IPS DF 6.9 (cell line): ENCODE results near the gene RASSF10.

Experiments used
- DNase-seq: peaks from one replicate; pipeline ENCODE4 v3.0.0-alpha.2; 2013; ENCODE audit warnings: low read depth, low spot score
- H3K27ac ChIP-seq: one replicate; pipeline ENCODE4 v1.5.1; 2013; ENCODE audit warnings: low read length, control low read depth
- H3K27me3 ChIP-seq: 2 replicates; pipeline ENCODE4 v1.6.1; 2013; ENCODE audit warnings: mild to moderate bottlenecking, low read length; ENCODE audit not compliant: control insufficient read depth, insufficient read depth
- H3K36me3 ChIP-seq: 2 replicates; pipeline ENCODE4 v1.6.1; 2013; ENCODE audit warnings: low read length; ENCODE audit not compliant: control insufficient read depth, insufficient read depth
- H3K4me1 ChIP-seq: 2 replicates; pipeline ENCODE4 v1.6.1; 2013; ENCODE audit warnings: low read length; ENCODE audit not compliant: control insufficient read depth, insufficient read depth
- H3K4me3 ChIP-seq: 2 replicates; pipeline ENCODE4 v1.5.1; 2013; ENCODE audit warnings: mild to moderate bottlenecking, low read length
- H3K9me3 ChIP-seq: 2 replicates; pipeline ENCODE4 v1.6.1; 2013; ENCODE audit warnings: low read length, inconsistent platforms; ENCODE audit not compliant: control insufficient read depth, insufficient read depth
- WGBS: extraction: QIAGEN DNeasy Blood & Tissue Kit; methylation state at CpG from one replicate; pipeline ENCODE4 v1.1.7; 2013; ENCODE audit warnings: mixed read lengths, missing lambda C conversion rate; ENCODE audit not compliant: insufficient read length, insufficient coverage; 5-methylcytosine and 5-hydroxymethylcytosine counted together

Gene RASSF10

DNA sequence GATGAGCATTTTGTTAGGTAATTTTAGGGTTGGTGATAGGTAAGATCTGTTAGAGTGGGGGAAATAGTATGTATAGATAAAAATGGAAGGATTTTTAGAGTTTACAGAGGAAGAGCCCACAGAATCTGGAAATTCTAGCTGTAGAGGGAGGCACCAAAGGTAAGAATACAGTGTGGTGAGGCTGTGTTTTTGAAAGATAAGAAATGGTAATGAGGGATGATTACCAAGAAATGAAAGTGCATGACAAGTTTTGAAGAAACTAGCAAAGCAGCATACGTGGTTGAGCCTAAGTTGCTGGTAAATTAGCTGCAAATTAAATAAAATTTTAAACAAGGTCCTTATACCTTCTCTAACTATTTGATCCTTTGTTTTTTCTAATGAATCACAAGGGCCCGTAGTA is 14.6 kb upstream of the RASSF10 start:
- Histone ChIP-seq H3K36me3 (no peaks in the 10 kb centered on the region), H3K4me3 (no peak overlapping the region), H3K4me1 (no peaks in the 10 kb centered on the region), H3K9me3 (no peaks in the 10 kb centered on the region), H3K27me3 (no peaks in the 10 kb centered on the region), H3K27ac (no peak overlapping the region)
- no peak for DNase-seq
- WGBS, result no CpG with 5 or more reads among the region's 2 CpGs

DNA sequence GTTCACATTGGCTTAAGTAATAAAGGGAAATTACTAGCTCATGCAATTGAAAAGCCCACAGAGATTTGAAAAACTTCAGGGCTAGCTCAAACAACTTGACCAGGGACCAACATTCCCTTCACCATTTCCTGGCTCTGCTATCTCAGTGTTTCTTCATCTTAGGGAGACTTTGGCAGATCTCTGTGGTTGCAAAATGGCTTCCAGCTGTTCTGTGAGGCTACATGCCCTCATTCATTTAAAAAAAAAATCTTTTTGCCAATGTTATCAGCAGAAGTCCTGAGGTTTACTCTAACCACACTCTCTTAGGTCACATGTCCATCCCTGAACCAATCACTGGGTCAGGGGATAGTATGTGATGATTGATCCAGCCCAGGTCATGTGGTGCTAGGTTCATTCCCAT is 13.9 kb upstream of the RASSF10 start:
- Histone ChIP-seq H3K4me1 (no peaks in the 10 kb centered on the region), H3K4me3 (no peak overlapping the region), H3K9me3 (no peaks in the 10 kb centered on the region), H3K27ac (no peak overlapping the region), H3K27me3 (no peaks in the 10 kb centered on the region), H3K36me3 (no peaks in the 10 kb centered on the region)
- DNase-seq, result no peak

DNA sequence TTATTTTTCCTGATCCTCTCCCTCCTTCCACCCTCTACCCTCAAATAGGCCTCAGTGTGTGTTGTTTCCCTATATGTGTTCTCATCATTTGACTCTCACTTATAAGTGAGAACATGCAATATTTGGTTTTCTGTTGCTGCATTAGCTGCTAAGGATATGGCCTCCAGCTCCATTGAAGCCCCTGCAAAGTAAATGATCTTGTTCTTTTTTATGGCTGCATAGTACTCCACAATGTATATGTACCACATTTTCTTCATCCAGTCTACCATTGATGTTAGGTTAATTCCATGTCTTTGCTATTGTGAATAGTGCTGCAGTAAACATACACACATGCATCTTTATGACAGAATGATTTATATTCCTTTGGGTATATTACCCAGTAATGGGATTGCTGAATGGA is 13.3 kb upstream of the RASSF10 start:
- H3K4me1 ChIP-seq, result 0 out of 2 replicates have a peak, but pooled peaks cover 2% of the 10 kb centered on the region
- DNase-seq, result no peak

DNA sequence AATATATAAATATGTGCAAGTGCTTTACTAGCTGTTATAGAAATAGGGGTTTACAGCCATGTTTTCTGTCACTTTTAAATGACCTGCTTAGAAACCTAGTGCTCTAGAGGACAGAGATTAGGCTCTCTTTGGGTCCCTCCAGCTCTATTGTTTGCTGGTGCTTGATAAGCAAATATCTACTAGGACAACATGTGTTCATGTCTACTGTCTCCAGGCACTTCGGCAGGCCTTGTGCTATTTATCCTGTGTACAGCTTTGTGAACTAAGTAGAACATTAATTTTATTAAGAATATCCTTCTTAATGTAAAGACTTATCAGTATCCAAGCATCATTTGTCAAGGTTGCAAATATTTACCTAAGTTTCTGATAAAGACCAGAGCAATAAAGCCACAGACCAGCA is 11.9 kb upstream of the RASSF10 start:
- WGBS, result no CpG with 5 or more reads among the region's 1 CpG
- no peak overlapping the region for H3K4me3 ChIP-seq
- H3K27me3 ChIP-seq, result no peaks in the 10 kb centered on the region
- DNase-seq, result no peak
- no peaks in the 10 kb centered on the region for H3K36me3 ChIP-seq
- 0 out of 2 replicates have a peak, but pooled peaks cover 2% of the 10 kb centered on the region for H3K4me1 ChIP-seq
- H3K27ac ChIP-seq, result no peak overlapping the region
- no peaks in the 10 kb centered on the region for H3K9me3 ChIP-seq

More for the DNA sequence above, 13.3 kb upstream of the RASSF10 start:
- H3K27ac ChIP-seq, result no peak overlapping the region
- no peaks in the 10 kb centered on the region for H3K9me3 ChIP-seq
- H3K27me3 ChIP-seq, result no peaks in the 10 kb centered on the region
- no peak overlapping the region for H3K4me3 ChIP-seq
- no peaks in the 10 kb centered on the region for H3K36me3 ChIP-seq

DNA sequence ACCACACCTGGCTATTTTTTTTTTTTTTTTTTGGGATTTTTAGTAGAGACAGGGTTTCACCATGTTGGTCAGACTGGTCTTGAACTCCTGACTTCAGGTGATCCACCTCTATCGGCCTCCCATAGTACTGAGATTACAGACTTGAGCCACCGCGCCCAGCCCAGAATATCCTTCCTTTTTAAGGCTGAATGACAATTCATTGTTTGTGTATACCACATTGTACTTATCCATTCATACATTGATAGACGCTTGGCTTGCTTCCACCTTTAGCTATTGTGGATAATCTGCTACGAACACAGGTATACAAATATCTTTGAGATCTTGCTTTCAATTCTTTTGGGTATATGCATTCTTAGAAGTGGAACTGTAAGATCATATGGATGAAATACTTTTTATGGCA is 10.8 kb upstream of the RASSF10 start:
- no peak overlapping the region for H3K4me3 ChIP-seq
- no peak for DNase-seq
- H3K36me3 ChIP-seq, result no peaks in the 10 kb centered on the region
- H3K4me1 ChIP-seq, result 0 out of 2 replicates have a peak, but pooled peaks cover 2% of the 10 kb centered on the region
- no CpG with 5 or more reads among the region's 5 CpGs for WGBS
- H3K9me3 ChIP-seq, result no peaks in the 10 kb centered on the region
- H3K27ac ChIP-seq, result no peak overlapping the region
- no peaks in the 10 kb centered on the region for H3K27me3 ChIP-seq

DNA sequence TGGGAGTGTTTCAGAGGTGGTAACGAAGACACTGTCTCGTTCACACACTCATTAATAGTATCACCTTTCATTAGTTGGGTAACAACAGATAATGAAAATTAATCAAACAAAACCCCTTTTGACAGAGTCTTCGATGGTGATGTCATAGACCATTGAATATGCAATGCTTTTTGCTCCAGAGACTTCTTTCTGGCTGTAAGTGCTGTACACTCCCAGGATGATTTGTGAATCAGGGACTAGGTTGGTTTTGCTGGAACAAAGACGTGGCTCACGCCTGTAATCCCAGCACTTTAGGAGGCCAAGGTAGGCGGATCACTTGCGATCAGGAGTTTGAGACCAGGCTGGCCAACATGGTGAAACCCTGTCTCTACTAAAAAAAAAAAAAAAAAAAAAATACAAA is 9.5 kb upstream of the RASSF10 start:
- H3K9me3 ChIP-seq, result no peaks in the 10 kb centered on the region
- WGBS, result no CpG with 5 or more reads among the region's 7 CpGs
- no peak overlapping the region for H3K27ac ChIP-seq
- DNase-seq, result no peak
- 0 out of 2 replicates have a peak, but pooled peaks cover 2% of the 10 kb centered on the region for H3K4me1 ChIP-seq
- no peaks in the 10 kb centered on the region for H3K36me3 ChIP-seq
- H3K4me3 ChIP-seq, result no peak overlapping the region
- H3K27me3 ChIP-seq, result no peaks in the 10 kb centered on the region

DNA sequence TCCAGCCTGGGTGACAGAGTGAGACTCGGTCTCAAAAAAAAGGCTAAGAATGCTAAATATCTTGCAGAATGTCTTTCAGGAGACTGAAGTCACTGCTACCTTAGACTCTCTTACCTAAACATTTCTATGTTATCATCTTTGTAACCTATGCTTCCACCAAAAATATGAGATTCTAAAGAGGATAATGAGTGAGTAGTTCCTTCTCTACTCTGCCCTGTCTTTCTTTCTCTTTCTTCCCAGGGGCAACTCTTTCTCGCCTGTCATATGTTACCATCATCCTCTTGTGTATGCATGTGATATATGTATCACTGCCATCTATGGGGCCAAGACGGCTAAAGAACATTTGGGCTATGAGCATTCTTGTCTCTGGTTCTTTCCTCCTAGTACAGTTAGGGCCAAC is 9.0 kb upstream of the RASSF10 start:
- H3K27ac ChIP-seq, result no peak overlapping the region
- no peaks in the 10 kb centered on the region for H3K9me3 ChIP-seq
- H3K4me3 ChIP-seq, result no peak overlapping the region
- 0 out of 2 replicates have a peak, but pooled peaks cover 2% of the 10 kb centered on the region for H3K4me1 ChIP-seq
- DNase-seq, result no peak
- no CpG with 5 or more reads among the region's 3 CpGs for WGBS
- H3K27me3 ChIP-seq, result no peaks in the 10 kb centered on the region
- no peaks in the 10 kb centered on the region for H3K36me3 ChIP-seq

DNA sequence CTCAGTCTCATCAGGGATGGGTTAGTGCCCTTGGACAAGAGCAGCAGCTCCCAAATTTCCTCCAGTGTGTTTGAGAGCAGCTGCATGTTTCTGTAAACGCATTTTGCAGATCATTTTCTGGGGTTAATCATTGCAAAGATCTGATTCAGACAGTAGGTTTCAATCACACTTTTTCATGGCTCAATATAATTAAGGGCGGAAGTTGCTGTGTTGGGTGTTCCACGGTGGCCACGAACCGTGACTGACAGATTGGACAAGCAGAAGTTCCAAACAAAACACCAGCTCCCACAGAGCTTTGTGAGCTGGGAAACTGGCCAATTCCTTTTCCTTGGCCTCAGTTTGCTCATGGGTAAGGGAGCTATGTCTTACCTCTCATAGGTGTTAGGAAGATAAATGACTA is 8.4 kb upstream of the RASSF10 start:
- Histone ChIP-seq H3K4me1 (0 out of 2 replicates have a peak, but pooled peaks cover 2% of the 10 kb centered on the region), H3K27me3 (no peaks in the 10 kb centered on the region), H3K27ac (no peak overlapping the region), H3K4me3 (no peak overlapping the region), H3K36me3 (no peaks in the 10 kb centered on the region), H3K9me3 (no peaks in the 10 kb centered on the region)
- WGBS, result no CpG with 5 or more reads among the region's 5 CpGs
- DNase-seq, result no peak

DNA sequence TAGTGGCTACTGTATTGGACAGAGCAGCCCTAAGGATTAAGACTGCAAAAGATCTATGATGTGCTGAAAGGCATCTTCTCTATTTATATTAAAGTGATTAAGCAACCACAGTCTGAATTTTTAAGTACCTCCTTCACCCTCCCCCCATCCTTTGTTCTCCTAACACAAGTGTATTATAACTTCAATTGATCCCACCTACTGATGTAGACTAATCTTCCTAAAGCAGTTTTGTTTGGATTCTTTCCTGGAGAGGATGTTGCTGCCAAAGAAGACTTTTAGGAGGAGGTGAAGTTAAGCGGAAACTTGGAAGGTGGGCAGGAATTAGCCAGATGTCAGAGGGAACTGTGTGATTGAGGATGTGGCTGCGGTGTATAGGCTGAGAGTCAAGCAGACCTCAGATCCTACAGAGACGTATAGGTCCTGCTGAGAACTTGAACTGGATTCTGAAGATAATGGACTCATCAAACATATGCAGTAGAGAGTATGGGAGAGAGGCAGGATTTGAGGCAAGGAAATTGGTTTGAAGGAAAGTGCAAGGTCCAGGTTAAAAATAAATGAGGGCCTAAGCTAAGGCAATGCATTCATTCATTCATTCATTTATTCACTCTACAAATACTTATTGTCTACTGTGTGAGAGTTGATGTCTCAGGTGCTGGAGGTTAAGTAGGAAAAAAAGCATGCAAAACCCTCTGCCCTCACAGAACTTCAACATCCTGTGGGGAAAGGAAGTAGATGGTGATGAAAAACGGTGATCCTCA is 5.2 kb upstream of the RASSF10 start:
- no peaks in the 10 kb centered on the region; the same call in 1 of the 2 replicates for H3K27me3 ChIP-seq
- 0 out of 2 replicates have a peak, but pooled peaks cover 2% of the 10 kb centered on the region for H3K4me1 ChIP-seq
- no CpG with 5 or more reads among the region's 4 CpGs for WGBS
- H3K36me3 ChIP-seq, result no peaks in the 10 kb centered on the region
- no peak for DNase-seq
- H3K27ac ChIP-seq, result no peak overlapping the region
- H3K4me3 ChIP-seq, result no peak overlapping the region
- no peaks in the 10 kb centered on the region for H3K9me3 ChIP-seq

DNA sequence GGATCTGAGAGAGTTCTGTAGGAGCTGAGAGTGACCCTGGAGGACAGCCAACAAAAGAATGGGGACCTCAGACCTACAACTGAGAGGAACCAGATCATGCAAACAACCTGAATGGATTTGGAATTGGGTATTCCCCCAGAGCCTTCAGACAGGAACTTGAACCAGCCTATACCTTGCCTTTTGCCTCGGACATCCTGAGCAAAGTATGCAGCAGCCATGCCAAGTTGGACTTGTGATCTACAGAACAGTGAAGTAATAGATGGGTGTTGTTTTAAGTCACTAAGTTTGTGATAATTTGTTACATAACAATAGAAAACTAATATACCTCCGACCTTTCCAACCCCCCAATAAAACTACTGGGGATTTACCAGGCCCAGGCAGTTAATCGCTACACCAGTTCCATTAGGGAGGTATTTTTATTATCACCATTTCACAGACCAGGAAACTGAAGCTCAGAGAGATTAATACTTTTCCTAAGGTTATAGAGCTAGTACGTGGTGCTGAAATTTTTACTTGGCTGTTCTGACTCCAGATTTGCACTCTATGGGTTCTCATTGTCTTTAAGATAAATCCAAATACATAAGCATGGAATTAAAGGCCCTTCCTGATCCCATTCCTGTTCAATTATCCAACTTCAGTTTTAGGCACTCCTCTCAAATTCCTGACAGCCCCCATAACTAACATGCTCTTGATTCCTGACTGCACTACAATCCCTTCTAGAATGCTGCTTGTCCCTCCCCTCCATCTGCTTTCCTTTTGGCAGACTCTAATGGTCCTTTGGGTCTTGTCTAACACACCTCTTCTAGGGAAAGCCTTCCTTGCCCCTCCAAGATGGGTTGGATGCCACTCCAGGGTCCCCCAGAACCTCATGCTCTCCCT is 1.7 kb upstream of the RASSF10 start:
- Histone ChIP-seq H3K36me3 (no peaks in the 10 kb centered on the region), H3K9me3 (no peaks in the 10 kb centered on the region), H3K27ac (no peak overlapping the region), H3K4me3 (no peak overlapping the region), H3K27me3 (peaks cover 17% of the 10 kb centered on the region; the same call in 1 of the 2 replicates), H3K4me1 (peaks cover 4% of the 10 kb centered on the region; the same call in 1 of the 2 replicates)
- no CpG with 5 or more reads among the region's 4 CpGs for WGBS
- no peak for DNase-seq
